ENCODE results near the gene SPTLC3. TPM values are rescaled to one million over a fixed set of nuclear protein-coding genes. Genes with fewer than 3 reads are reported as not detected.

Gene SPTLC3
- total RNA-seq, 1 experiment from 2014 or later: 7.5 TPM

DNA sequence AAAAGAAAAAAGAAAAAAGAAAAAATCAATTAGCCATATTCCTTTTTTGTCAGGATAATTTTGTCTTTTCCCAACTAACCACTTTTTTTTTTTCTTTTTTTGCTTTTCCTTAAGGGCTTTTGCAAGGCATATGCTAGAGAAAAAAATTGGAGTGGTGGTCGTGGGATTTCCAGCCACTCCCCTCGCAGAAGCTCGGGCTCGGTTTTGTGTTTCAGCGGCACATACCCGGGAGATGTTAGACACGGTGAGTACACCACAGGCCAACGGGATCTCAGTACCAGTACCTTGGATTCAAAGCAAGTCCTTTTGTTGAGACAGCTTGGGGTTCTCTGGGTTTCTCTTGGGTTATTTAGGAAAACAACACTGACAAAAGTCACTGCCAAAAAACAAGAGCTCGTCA is 151.1 kb downstream of the SPTLC3 start:
- Mint-ChIP-seq H3K27ac (ENCODE audit: unreplicated experiment) (no peak overlapping the region), H3K4me1 (ENCODE audit: low read depth, unreplicated experiment) (no peaks in the 10 kb centered on the region), H3K27me3 (ENCODE audit: unreplicated experiment) (no peaks in the 10 kb centered on the region), H3K4me3 (ENCODE audit: low read depth, unreplicated experiment) (no peak overlapping the region), H3K9me3 (ENCODE audit: low read depth, unreplicated experiment) (no peaks in the 10 kb centered on the region), H3K36me3 (ENCODE audit: insufficient read depth, unreplicated experiment) (no peaks in the 10 kb centered on the region)
- intact Hi-C loops (cut with micrococcal nuclease; ENCODE audit: unreplicated experiment): no loop called here
- no TSS peak for BruUV-seq (replicated peaks)
- CTCF ChIA-PET: no interaction called here
- TF ChIP-seq, protein P1, sequence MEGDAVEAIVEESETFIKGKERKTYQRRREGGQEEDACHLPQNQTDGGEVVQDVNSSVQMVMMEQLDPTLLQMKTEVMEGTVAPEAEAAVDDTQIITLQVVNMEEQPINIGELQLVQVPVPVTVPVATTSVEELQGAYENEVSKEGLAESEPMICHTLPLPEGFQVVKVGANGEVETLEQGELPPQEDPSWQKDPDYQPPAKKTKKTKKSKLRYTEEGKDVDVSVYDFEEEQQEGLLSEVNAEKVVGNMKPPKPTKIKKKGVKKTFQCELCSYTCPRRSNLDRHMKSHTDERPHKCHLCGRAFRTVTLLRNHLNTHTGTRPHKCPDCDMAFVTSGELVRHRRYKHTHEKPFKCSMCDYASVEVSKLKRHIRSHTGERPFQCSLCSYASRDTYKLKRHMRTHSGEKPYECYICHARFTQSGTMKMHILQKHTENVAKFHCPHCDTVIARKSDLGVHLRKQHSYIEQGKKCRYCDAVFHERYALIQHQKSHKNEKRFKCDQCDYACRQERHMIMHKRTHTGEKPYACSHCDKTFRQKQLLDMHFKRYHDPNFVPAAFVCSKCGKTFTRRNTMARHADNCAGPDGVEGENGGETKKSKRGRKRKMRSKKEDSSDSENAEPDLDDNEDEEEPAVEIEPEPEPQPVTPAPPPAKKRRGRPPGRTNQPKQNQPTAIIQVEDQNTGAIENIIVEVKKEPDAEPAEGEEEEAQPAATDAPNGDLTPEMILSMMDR (IDR thresholded peaks at IDR 0.05; ENCODE audit: unreplicated experiment): no peak
- no peak for DNase-seq

DNA sequence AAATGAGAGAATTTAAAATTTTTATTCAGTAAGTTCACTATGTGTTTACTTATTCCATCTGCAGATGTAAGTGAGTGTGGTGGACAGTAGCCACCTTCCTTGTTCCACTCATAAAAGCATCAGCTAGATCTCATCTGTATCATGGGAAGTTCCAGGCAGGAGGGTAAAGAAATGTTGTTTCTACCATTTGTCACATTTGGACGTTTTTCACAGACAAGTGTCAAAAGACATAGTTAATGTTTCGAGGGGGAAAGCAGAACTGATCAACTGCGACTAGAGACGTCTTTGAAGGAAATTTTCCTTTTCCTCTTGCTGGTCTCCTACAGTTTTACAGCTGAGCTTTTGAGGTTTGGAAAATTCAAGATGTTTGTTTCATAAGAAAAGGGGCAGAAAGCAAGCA is 156.4 kb downstream of the SPTLC3 start:
- BruUV-seq (replicated peaks): no TSS peak
- CTCF ChIA-PET: no interaction called here
- no peaks in the 10 kb centered on the region for H3K27me3 Mint-ChIP-seq (ENCODE audit: unreplicated experiment)

DNA sequence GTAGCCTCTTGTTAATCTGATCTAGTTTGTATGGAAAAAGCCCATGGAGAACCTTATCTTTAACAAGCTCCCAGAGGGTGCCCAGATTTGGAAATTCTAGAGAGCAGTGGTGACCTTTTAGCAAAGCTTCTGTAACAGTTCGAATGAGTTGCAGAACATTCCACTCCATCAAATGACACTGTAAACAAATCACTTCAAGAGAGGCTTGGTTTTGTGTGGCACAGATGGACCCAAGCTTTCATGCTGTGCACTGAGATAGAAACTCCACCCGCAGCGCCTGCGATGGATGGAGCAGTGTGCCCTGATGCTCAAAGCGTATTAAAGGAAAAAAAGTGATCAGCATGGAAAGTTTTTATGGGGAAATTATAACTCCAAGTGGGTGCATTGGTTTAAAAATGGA is 157.2 kb downstream of the SPTLC3 start:
- DNase-seq: no peak
- intact Hi-C loops (cut with micrococcal nuclease; ENCODE audit: unreplicated experiment): no loop called here

More for the DNA sequence above, 156.4 kb downstream of the SPTLC3 start:
- intact Hi-C loops (cut with micrococcal nuclease; ENCODE audit: unreplicated experiment): no loop called here
- Mint-ChIP-seq H3K9me3 (ENCODE audit: low read depth, unreplicated experiment) (peaks cover 2% of the 10 kb centered on the region), H3K4me3 (ENCODE audit: low read depth, unreplicated experiment) (no peak overlapping the region), H3K36me3 (ENCODE audit: insufficient read depth, unreplicated experiment) (no peaks in the 10 kb centered on the region), H3K27ac (ENCODE audit: unreplicated experiment) (no peak overlapping the region), H3K4me1 (ENCODE audit: low read depth, unreplicated experiment) (no peaks in the 10 kb centered on the region)
- DNase-seq: no peak
- TF ChIP-seq, protein P1 (IDR thresholded peaks at IDR 0.05; ENCODE audit: unreplicated experiment): no peak

DNA sequence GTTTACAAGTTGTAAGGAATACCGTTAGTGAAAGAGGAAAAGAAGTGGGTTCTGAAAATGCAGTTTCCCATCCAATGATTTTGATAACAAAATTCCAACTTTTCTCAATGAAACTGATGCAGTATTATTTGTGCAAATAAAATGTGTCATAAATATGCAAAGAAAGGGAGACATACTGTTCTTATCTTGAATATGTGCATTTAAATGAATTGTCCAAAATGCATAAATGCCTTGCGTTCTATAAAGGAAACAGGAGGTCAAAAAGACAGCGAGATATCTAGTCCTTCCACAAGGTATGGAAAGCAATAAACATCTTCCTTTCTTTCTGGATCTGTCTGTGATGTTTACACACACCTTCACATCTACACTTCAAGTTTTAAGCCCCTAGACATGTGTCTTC is 157.7 kb downstream of the SPTLC3 start:
- TF ChIP-seq, protein P1 (IDR thresholded peaks at IDR 0.05; ENCODE audit: unreplicated experiment): no peak
- Mint-ChIP-seq H3K9me3 (ENCODE audit: low read depth, unreplicated experiment) (peaks cover 2% of the 10 kb centered on the region), H3K36me3 (ENCODE audit: insufficient read depth, unreplicated experiment) (no peaks in the 10 kb centered on the region), H3K4me3 (ENCODE audit: low read depth, unreplicated experiment) (no peak overlapping the region), H3K27me3 (ENCODE audit: unreplicated experiment) (no peaks in the 10 kb centered on the region), H3K27ac (ENCODE audit: unreplicated experiment) (no peak overlapping the region), H3K4me1 (ENCODE audit: low read depth, unreplicated experiment) (no peaks in the 10 kb centered on the region)
- DNase-seq: no peak
- BruUV-seq (replicated peaks): no TSS peak
- intact Hi-C loops (cut with micrococcal nuclease; ENCODE audit: unreplicated experiment): no loop called here
- CTCF ChIA-PET: no interaction called here

More for the DNA sequence above, 157.2 kb downstream of the SPTLC3 start:
- TF ChIP-seq, protein P1 (IDR thresholded peaks at IDR 0.05; ENCODE audit: unreplicated experiment): no peak
- Mint-ChIP-seq H3K27me3 (ENCODE audit: unreplicated experiment) (no peaks in the 10 kb centered on the region), H3K27ac (ENCODE audit: unreplicated experiment) (no peak overlapping the region), H3K4me3 (ENCODE audit: low read depth, unreplicated experiment) (no peak overlapping the region), H3K36me3 (ENCODE audit: insufficient read depth, unreplicated experiment) (no peaks in the 10 kb centered on the region), H3K9me3 (ENCODE audit: low read depth, unreplicated experiment) (peaks cover 2% of the 10 kb centered on the region), H3K4me1 (ENCODE audit: low read depth, unreplicated experiment) (no peaks in the 10 kb centered on the region)
- CTCF ChIA-PET: no interaction called here
- BruUV-seq (replicated peaks): no TSS peak
